ENCODE data around the gene SMG6.

DNA sequence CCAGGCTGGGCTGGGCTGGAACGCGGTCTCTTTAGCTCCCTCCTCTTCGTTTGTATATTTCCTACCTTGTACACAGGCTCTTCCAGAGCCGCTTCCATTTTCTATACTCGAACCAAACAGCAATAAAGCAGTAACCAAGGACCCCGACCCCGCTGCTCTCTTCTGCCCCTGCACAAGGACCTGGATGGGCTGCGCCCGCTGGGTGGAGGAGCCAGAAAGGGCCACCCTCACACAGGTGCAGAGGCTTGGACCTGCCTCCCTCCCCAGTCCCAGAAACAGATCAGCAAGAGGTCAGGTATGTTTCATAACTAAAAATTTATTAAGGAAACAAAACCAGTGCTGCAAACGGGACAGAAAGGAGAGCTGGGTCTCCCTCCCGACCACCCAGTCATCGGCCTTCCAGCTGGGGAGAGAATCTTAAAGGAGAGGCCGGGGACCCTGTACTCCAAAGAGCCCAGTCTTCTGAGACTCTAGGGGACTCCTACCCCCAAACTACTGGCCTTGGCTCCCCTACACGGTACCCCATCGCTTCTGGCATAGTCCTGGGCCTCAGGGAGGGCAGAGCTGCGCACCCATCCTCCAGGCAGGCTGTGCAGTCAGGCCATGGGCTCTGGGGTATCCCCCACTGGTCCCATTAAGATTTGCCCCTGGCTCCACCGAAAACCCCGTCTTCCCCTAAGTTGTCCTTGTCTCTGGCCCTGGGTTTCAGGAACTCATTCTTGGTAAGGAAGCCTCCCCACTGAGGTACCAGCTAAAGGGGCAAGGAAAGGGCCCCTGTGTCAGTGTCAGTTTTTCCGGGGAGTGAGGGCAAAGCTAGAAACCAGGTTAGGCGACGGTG lies 243.8 kb downstream of the SMG6 start:
- TF ChIP-seq CTCF (tag by site-specific recombination; IDR thresholded peaks at IDR 0.05) (no peak), ZBTB7A (tag by site-specific recombination; IDR thresholded peaks at IDR 0.05; ENCODE audit: low read depth) (no peak), ZBTB11 (tag by site-specific recombination; conservative IDR thresholded peaks at IDR 0.05; ENCODE audit: low read depth) (no peak), ZNF274 (IDR thresholded peaks at IDR 0.05; ENCODE audit: low read length) (no peak), ZNF274 (tag by site-specific recombination; IDR thresholded peaks at IDR 0.05; ENCODE audit: borderline replicate concordance) (no peak), SCRT1 (tag by site-specific recombination; IDR thresholded peaks at IDR 0.05; ENCODE audit: borderline replicate concordance) (no peak), ZFP3 (tag by site-specific recombination; IDR thresholded peaks at IDR 0.05; ENCODE audit: low read depth) (no peak), ZBTB20 (tag by site-specific recombination; IDR thresholded peaks at IDR 0.05) (no peak), FEZF1 (tag by site-specific recombination; IDR thresholded peaks at IDR 0.05) (no peak), YY2 (tag by site-specific recombination; IDR thresholded peaks at IDR 0.05) (no peak), ZNF514 (tag by site-specific recombination; IDR thresholded peaks at IDR 0.05) (no peak), ZNF174 (tag by site-specific recombination; IDR thresholded peaks at IDR 0.05) (no peak)
- TF ChIP-seq, protein P1, sequence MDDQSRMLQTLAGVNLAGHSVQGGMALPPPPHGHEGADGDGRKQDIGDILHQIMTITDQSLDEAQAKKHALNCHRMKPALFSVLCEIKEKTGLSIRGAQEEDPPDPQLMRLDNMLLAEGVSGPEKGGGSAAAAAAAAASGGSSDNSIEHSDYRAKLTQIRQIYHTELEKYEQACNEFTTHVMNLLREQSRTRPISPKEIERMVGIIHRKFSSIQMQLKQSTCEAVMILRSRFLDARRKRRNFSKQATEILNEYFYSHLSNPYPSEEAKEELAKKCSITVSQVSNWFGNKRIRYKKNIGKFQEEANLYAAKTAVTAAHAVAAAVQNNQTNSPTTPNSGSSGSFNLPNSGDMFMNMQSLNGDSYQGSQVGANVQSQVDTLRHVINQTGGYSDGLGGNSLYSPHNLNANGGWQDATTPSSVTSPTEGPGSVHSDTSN (CRISPR knock-in tag; IDR thresholded peaks at IDR 0.05) = no peak
